Endothelial cell (in vitro differentiated cells): ENCODE results near the gene ZNF341. TPM values are rescaled to one million over a fixed set of nuclear protein-coding genes. Genes with fewer than 3 reads are reported as not detected.

Experiments used
- DNase-seq: peaks from one replicate; pipeline ENCODE4 v3.0.0; 2021; ENCODE audit warnings: low spot score
- H3K27ac Mint-ChIP-seq: one replicate; pipeline ENCODE4 v1.8.0; 2021; ENCODE audit warnings: mixed read lengths, inconsistent platforms; ENCODE audit not compliant: unreplicated experiment
- H3K27me3 Mint-ChIP-seq: one replicate; pipeline ENCODE4 v1.8.0; 2021; ENCODE audit warnings: mild to moderate bottlenecking, moderate library complexity, mixed read lengths, inconsistent platforms; ENCODE audit not compliant: unreplicated experiment
- H3K36me3 Mint-ChIP-seq: one replicate; pipeline ENCODE4 v1.8.0; 2021; ENCODE audit warnings: mild to moderate bottlenecking, low read depth, mixed read lengths, inconsistent platforms; ENCODE audit not compliant: unreplicated experiment
- H3K4me1 Mint-ChIP-seq: one replicate; pipeline ENCODE4 v1.8.0; 2021; ENCODE audit warnings: mild to moderate bottlenecking, mixed read lengths, inconsistent platforms; ENCODE audit not compliant: unreplicated experiment
- H3K4me3 Mint-ChIP-seq: one replicate; pipeline ENCODE4 v1.8.0; 2021; ENCODE audit warnings: mild to moderate bottlenecking, mixed read lengths, inconsistent platforms; ENCODE audit not compliant: unreplicated experiment
- H3K9me3 Mint-ChIP-seq: one replicate; pipeline ENCODE4 v1.8.0; 2021; ENCODE audit warnings: mixed read lengths, inconsistent platforms; ENCODE audit not compliant: unreplicated experiment
- CTCF ChIP-seq: fragments of 200-600 bp; sonication (generic); IDR thresholded peaks from one replicate; pipeline ENCODE4 v1.5.0; 2021; ENCODE audit warnings: antibody characterized with exemption; ENCODE audit not compliant: unreplicated experiment
- total RNA-seq: library from RNA; stranded (reverse); fragmentation: NEBNext Ultra II Directional; extraction: Animal tissue kit (Norgen Biotek cat#: 25700); gene quantifications from one replicate; pipeline ENCODE4 v1.2.1, GENCODE V29; 2021; ENCODE audit not compliant: unreplicated experiment

The ZNF341 gene
- total RNA-seq, 1 donor from 2014 or later, result 3.5 TPM

GRCh38 chr20:33822423-33822822, 90.6 kb downstream of the ZNF341 start:
- no peak for TF ChIP-seq CTCF
- Mint-ChIP-seq H3K4me3 (no peak overlapping the region), H3K9me3 (no peaks in the 10 kb centered on the region), H3K27me3 (peaks cover 2% of the 10 kb centered on the region), H3K36me3 (no peaks in the 10 kb centered on the region), H3K4me1 (peaks cover 32% of the 10 kb centered on the region), H3K27ac (no peak overlapping the region)
- no peak for DNase-seq

DNA sequence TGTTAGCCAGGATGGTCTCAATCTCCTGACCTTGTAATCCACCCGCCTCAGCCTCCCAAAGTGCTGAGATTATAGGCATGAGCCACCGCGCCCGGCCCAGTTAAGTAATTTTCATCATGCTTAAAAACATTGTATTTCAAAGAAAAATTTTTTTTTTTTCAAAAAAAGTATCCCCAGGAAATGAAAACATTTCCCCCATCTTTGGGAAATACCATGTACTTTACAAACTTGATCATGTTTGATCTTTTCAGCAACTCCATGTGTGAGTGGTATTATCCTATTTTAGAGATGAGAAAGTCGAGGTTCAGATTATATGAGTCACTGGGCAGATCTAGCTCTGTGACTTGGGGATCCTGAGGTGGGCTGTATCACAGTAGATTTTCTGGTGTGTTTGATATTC, 91.2 kb downstream of the ZNF341 start:
- no peak for DNase-seq
- Mint-ChIP-seq H3K4me1 (peaks cover 35% of the 10 kb centered on the region), H3K36me3 (no peaks in the 10 kb centered on the region), H3K4me3 (no peak overlapping the region), H3K27me3 (peaks cover 2% of the 10 kb centered on the region), H3K9me3 (no peaks in the 10 kb centered on the region), H3K27ac (no peak overlapping the region)
- no peak for TF ChIP-seq CTCF

- no peak for TF ChIP-seq CTCF
- DNase-seq, result no peak
- Mint-ChIP-seq H3K9me3 (no peaks in the 10 kb centered on the region), H3K36me3 (peaks cover 4% of the 10 kb centered on the region), H3K4me1 (peaks cover 54% of the 10 kb centered on the region), H3K27me3 (peaks cover 2% of the 10 kb centered on the region), H3K27ac (no peak overlapping the region), H3K4me3 (no peak overlapping the region)
These were observed 93.1 kb downstream of the ZNF341 start for GRCh38 chr20:33824852-33825251.

- Mint-ChIP-seq H3K27ac (peak overlapping the region; percentile 61), H3K27me3 (peaks cover 2% of the 10 kb centered on the region), H3K4me3 (no peak overlapping the region), H3K4me1 (peaks cover 58% of the 10 kb centered on the region), H3K9me3 (no peaks in the 10 kb centered on the region), H3K36me3 (peaks cover 6% of the 10 kb centered on the region)
- no peak for DNase-seq
- TF ChIP-seq CTCF, result no peak
These were observed 93.8 kb downstream of the ZNF341 start for GRCh38 chr20:33825340-33826269.

- no peak for DNase-seq
- Mint-ChIP-seq H3K4me3 (no peak overlapping the region), H3K9me3 (no peaks in the 10 kb centered on the region), H3K27me3 (peaks cover 3% of the 10 kb centered on the region), H3K36me3 (peaks cover 6% of the 10 kb centered on the region), H3K4me1 (peaks cover 58% of the 10 kb centered on the region), H3K27ac (no peak overlapping the region)
- TF ChIP-seq CTCF, result no peak
These were observed 94.6 kb downstream of the ZNF341 start for GRCh38 chr20:33826270-33826897.
